Measurements from ENCODE around the gene KLB.

- TF ChIP-seq CTCF (IDR thresholded peaks at IDR 0.05) (no peak), POLR2A (IDR thresholded peaks at IDR 0.05) (no peak)
These were observed 69.6 kb downstream of the KLB start for GRCh38 chr4:39476187-39476895.
